ENCODE results near the gene LHFPL6. TPM values are rescaled to one million over a fixed set of nuclear protein-coding genes. Genes with fewer than 3 reads are reported as not detected.

Gene LHFPL6
- total RNA-seq, 6 donors from 2014 or later = 22.2 to 113 (median 51.8) TPM

DNA sequence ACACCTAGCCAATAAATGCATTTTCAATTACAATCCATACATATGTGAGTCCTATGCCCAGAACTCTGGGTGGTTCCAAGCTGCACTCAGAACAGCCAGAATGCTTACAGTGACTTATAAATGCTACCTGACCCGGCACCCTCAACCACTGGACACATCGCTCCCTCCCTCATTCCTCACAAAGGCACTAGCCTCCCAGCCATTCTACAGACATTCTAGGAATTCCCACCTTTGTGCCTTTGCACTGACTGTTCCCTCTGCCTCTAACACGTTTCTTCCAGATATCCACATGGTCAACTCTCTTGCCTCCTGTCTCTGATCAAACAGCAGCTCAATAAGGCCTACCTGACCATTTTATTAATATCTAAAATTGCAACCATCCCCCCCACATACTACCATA is 99.9 kb downstream of the LHFPL6 start:
- Histone ChIP-seq H3K27ac (no peak overlapping the region), H3K4me3 (no peak overlapping the region), H3K4me1 (peaks cover 5 to 18% (median 6%) of the 10 kb centered on the region in 4 donors), H3K36me3 (no peaks in the 10 kb centered on the region), H3K9me3 (no peaks in the 10 kb centered on the region), H3K27me3 (no peaks in the 10 kb centered on the region)
- TF ChIP-seq POLR2AphosphoS5 (IDR thresholded peaks at IDR 0.05) (no peak), CTCF (IDR thresholded peaks at IDR 0.05) (no peak), EP300 (IDR thresholded peaks at IDR 0.05) (no peak), POLR2A (IDR thresholded peaks at IDR 0.05) (no peak)
- no peak for DNase-seq
- WGBS, 2 donors = 95 to 96% methylated on average over 3 of the region's 3 CpGs
- no peak for ATAC-seq (ENCODE audit: low FRiP score in 2 of 2)

GRCh38 chr13:39501702-39502324 is 101.2 kb downstream of the LHFPL6 start:
- WGBS, 2 donors = 49 to 75% methylated on average over 3 of the region's 3 CpGs
- H3K9me3 ChIP-seq = no peaks in the 10 kb centered on the region
- peaks cover 5 to 12% (median 6%) of the 10 kb centered on the region in 4 donors for H3K4me1 ChIP-seq
- TF ChIP-seq POLR2AphosphoS5 (IDR thresholded peaks at IDR 0.05) (peak in 1 of 2 donors; percentile 24), EP300 (IDR thresholded peaks at IDR 0.05) (peak in 1 of 4 donors; percentile 61), CTCF (IDR thresholded peaks at IDR 0.05) (no peak)
- no peak overlapping the region for H3K4me3 ChIP-seq
- H3K36me3 ChIP-seq = no peaks in the 10 kb centered on the region
- DNase-seq = peak in 1 of 2 donors; percentile 77
- peak overlapping the region in 1 of 4 donors; percentile 19 for H3K27ac ChIP-seq
- ATAC-seq (ENCODE audit: low FRiP score in 2 of 2) = peak; percentile 52 to 81
- H3K27me3 ChIP-seq = no peaks in the 10 kb centered on the region

DNA sequence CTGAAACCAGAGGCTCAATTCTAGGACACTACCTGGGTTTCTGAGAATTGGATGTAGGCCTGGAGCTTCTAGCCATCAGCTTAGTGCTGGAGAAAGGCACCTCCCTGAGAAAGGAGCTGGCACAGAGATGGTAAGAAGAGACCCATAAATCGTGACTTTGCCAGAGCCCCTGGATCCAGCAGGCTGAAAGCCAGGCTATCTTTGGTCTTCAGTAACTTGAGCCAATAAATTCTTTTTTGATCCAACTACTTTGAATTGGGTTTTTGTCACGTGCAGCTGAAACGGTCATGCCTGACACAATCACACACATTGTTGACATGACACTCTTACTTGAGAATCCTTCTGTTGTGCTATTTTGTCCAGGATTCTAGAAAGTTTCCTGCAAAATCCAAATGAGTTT is 103.4 kb downstream of the LHFPL6 start:
- ATAC-seq (ENCODE audit: low FRiP score in 2 of 2) (no peak), DNase-seq (no peak)
- Histone ChIP-seq H3K36me3 (no peaks in the 10 kb centered on the region), H3K9me3 (no peaks in the 10 kb centered on the region), H3K27ac (no peak overlapping the region), H3K4me3 (no peak overlapping the region), H3K27me3 (no peaks in the 10 kb centered on the region), H3K4me1 (peaks cover 5 to 8% (median 6%) of the 10 kb centered on the region in 4 donors)
- 84 to 86% methylated on average over 3 of the region's 3 CpGs for WGBS, 2 donors
- TF ChIP-seq POLR2A (IDR thresholded peaks at IDR 0.05) (no peak), POLR2AphosphoS5 (IDR thresholded peaks at IDR 0.05) (no peak), CTCF (IDR thresholded peaks at IDR 0.05) (no peak), EP300 (IDR thresholded peaks at IDR 0.05) (no peak)

GRCh38 chr13:39498471-39499114 is 104.4 kb downstream of the LHFPL6 start:
- ATAC-seq (ENCODE audit: low FRiP score in 2 of 2) (no peak), DNase-seq (no peak)
- Histone ChIP-seq H3K9me3 (no peaks in the 10 kb centered on the region), H3K4me3 (no peak overlapping the region), H3K4me1 (peaks cover 5 to 8% (median 6%) of the 10 kb centered on the region in 4 donors), H3K27me3 (no peaks in the 10 kb centered on the region), H3K36me3 (no peaks in the 10 kb centered on the region), H3K27ac (no peak overlapping the region)
- TF ChIP-seq POLR2AphosphoS5 (IDR thresholded peaks at IDR 0.05) (no peak), CTCF (IDR thresholded peaks at IDR 0.05) (no peak), POLR2A (IDR thresholded peaks at IDR 0.05) (no peak), EP300 (IDR thresholded peaks at IDR 0.05) (no peak)
- WGBS, 2 donors = 91% methylated on average over 9 of the region's 9 CpGs

- Histone ChIP-seq H3K4me3 (no peak overlapping the region), H3K9me3 (no peaks in the 10 kb centered on the region), H3K27ac (no peak overlapping the region), H3K36me3 (no peaks in the 10 kb centered on the region), H3K4me1 (peaks cover 0 to 5% (median 3%) of the 10 kb centered on the region in 4 donors), H3K27me3 (no peaks in the 10 kb centered on the region)
- TF ChIP-seq POLR2AphosphoS5 (IDR thresholded peaks at IDR 0.05) (no peak), CTCF (IDR thresholded peaks at IDR 0.05) (no peak), EP300 (IDR thresholded peaks at IDR 0.05) (no peak), POLR2A (IDR thresholded peaks at IDR 0.05) (no peak)
- no peak for DNase-seq
- ATAC-seq (ENCODE audit: low FRiP score in 2 of 2) = no peak
Observed at GRCh38 chr13:39496506-39496905, 106.5 kb downstream of the LHFPL6 start.

All from upper lobe of left lung (tissue), 6 donors.